Measurements from ENCODE around the gene SLC23A3. TPM values are rescaled to one million over a fixed set of nuclear protein-coding genes. Genes with fewer than 3 reads are reported as not detected.
"Not testable (repeated sequence)": the region's sequence is repeated elsewhere in the genome, so short reads cannot be mapped to it uniquely, and the experiment has no call there.

SLC23A3 gene
- total RNA-seq, 1 donor from 2014 or later: 1.4 TPM

GRCh38 chr2:219205981-219206327 is 36.1 kb upstream of the SLC23A3 start:
- DNase-seq (ENCODE audit: low spot score): no peak
- H3K27ac ChIP-seq: no peak overlapping the region
- peaks cover 26% of the 10 kb centered on the region for H3F3A ChIP-seq (ENCODE audit: low read depth)
- Mint-ChIP-seq H3K27me3 (ENCODE audit: insufficient read depth, low read depth) (peaks cover 2% of the 10 kb centered on the region), H3K9me3 (peaks cover 6% of the 10 kb centered on the region), H3K36me3 (peaks cover 2% of the 10 kb centered on the region), H3K27ac (peak overlapping the region; percentile 94), H3K4me1 (peaks cover 20% of the 10 kb centered on the region), H3K4me3 (peak overlapping the region; percentile 95)
- no peaks in the 10 kb centered on the region for H3K79me2 ChIP-seq (ENCODE audit: low read depth)
- peak overlapping the region; percentile 88 for H2AFZ ChIP-seq (replicated peaks)
- no peaks in the 10 kb centered on the region for H3K9me3 ChIP-seq (ENCODE audit: low read depth)
- peak overlapping the region; percentile 66 for H3K4me3 ChIP-seq
- H3K4me1 ChIP-seq: peaks cover 7% of the 10 kb centered on the region
- H3K9ac ChIP-seq: no peak overlapping the region
- peak overlapping the region; percentile 76 for H3K4me2 ChIP-seq
- TF ChIP-seq EZH2 (IDR thresholded peaks at IDR 0.05): no peak
- TF ChIP-seq CTCF (IDR thresholded peaks at IDR 0.05): no peak
- no peaks in the 10 kb centered on the region for H3K27me3 ChIP-seq
- H3K36me3 ChIP-seq: no peaks in the 10 kb centered on the region
- no peaks in the 10 kb centered on the region for H4K20me1 ChIP-seq (ENCODE audit: low read depth)

- Histone ChIP-seq H3K9me3 (ENCODE audit: low read depth) (no peaks in the 10 kb centered on the region), H4K20me1 (ENCODE audit: low read depth) (no peaks in the 10 kb centered on the region), H3K9ac (no peak overlapping the region), H3K4me3 (no peak overlapping the region), H3F3A (ENCODE audit: low read depth) (peaks cover 26% of the 10 kb centered on the region), H3K4me2 (no peak overlapping the region), H3K36me3 (no peaks in the 10 kb centered on the region), H3K4me1 (peaks cover 7% of the 10 kb centered on the region), H3K79me2 (ENCODE audit: low read depth) (no peaks in the 10 kb centered on the region), H2AFZ (replicated peaks) (no peak overlapping the region), H3K27ac (no peak overlapping the region), H3K27me3 (no peaks in the 10 kb centered on the region)
- no peak overlapping the region for H3K27ac Mint-ChIP-seq
- TF ChIP-seq EZH2 (IDR thresholded peaks at IDR 0.05): no peak
- peaks cover 27% of the 10 kb centered on the region for H3K4me1 Mint-ChIP-seq
- H3K9me3 Mint-ChIP-seq: peaks cover 12% of the 10 kb centered on the region
- H3K4me3 Mint-ChIP-seq: peak overlapping the region; percentile 95
- no peak for DNase-seq (ENCODE audit: low spot score)
- H3K27me3 Mint-ChIP-seq (ENCODE audit: insufficient read depth, low read depth): peaks cover 2% of the 10 kb centered on the region
- H3K36me3 Mint-ChIP-seq: peaks cover 2% of the 10 kb centered on the region
Observed at GRCh38 chr2:219205165-219205538, 35.3 kb upstream of the SLC23A3 start.

- H3K79me2 ChIP-seq (ENCODE audit: low read depth): no peaks in the 10 kb centered on the region
- Mint-ChIP-seq H3K27ac (no peak overlapping the region), H3K9me3 (peaks cover 12% of the 10 kb centered on the region), H3K4me1 (peaks cover 28% of the 10 kb centered on the region), H3K4me3 (peak overlapping the region; percentile 95), H3K27me3 (ENCODE audit: insufficient read depth, low read depth) (peaks cover 2% of the 10 kb centered on the region), H3K36me3 (peaks cover 2% of the 10 kb centered on the region)
- peaks cover 26% of the 10 kb centered on the region for H3F3A ChIP-seq (ENCODE audit: low read depth)
- H3K9ac ChIP-seq: no peak overlapping the region
- no peak overlapping the region for H3K4me3 ChIP-seq
- H3K4me2 ChIP-seq: no peak overlapping the region
- no peaks in the 10 kb centered on the region for H3K9me3 ChIP-seq (ENCODE audit: low read depth)
- H2AFZ ChIP-seq (replicated peaks): no peak overlapping the region
- no peak for DNase-seq (ENCODE audit: low spot score)
- no peaks in the 10 kb centered on the region for H4K20me1 ChIP-seq (ENCODE audit: low read depth)
- H3K27ac ChIP-seq: no peak overlapping the region
- H3K36me3 ChIP-seq: no peaks in the 10 kb centered on the region
- TF ChIP-seq CTCF (IDR thresholded peaks at IDR 0.05) (no peak), EZH2 (IDR thresholded peaks at IDR 0.05) (no peak), EZH2phosphoT487 (IDR thresholded peaks at IDR 0.05) (no peak)
- peaks cover 7% of the 10 kb centered on the region for H3K4me1 ChIP-seq
- H3K27me3 ChIP-seq: no peaks in the 10 kb centered on the region
Observed at GRCh38 chr2:219204425-219205164, 34.8 kb upstream of the SLC23A3 start.

GRCh38 chr2:219201331-219201730 is 31.5 kb upstream of the SLC23A3 start:
- not testable (repeated sequence) for H3K36me3 ChIP-seq; H4K20me1 ChIP-seq (ENCODE audit: low read depth); H3K27me3 Mint-ChIP-seq (ENCODE audit: insufficient read depth, low read depth); H3K9me3 ChIP-seq (ENCODE audit: low read depth); H2AFZ ChIP-seq (replicated peaks); DNase-seq (ENCODE audit: low spot score); H3F3A ChIP-seq (ENCODE audit: low read depth); H3K4me3 Mint-ChIP-seq; H3K27me3 ChIP-seq; H3K36me3 Mint-ChIP-seq; H3K4me3 ChIP-seq; H3K4me1 ChIP-seq; H3K79me2 ChIP-seq (ENCODE audit: low read depth); H3K4me2 ChIP-seq; H3K9ac ChIP-seq; H3K27ac ChIP-seq
- H3K4me1 Mint-ChIP-seq: peaks cover 18% of the 10 kb centered on the region
- peak overlapping the region; percentile 95 for H3K27ac Mint-ChIP-seq
- peaks cover 12% of the 10 kb centered on the region for H3K9me3 Mint-ChIP-seq

- peaks cover 14% of the 10 kb centered on the region for H3K4me1 Mint-ChIP-seq
- H3K9me3 ChIP-seq (ENCODE audit: low read depth); H3K36me3 ChIP-seq; H3K27me3 ChIP-seq; H3K4me1 ChIP-seq; H3K27ac ChIP-seq; H3K27me3 Mint-ChIP-seq (ENCODE audit: insufficient read depth, low read depth); H3F3A ChIP-seq (ENCODE audit: low read depth); H3K4me3 ChIP-seq; H3K36me3 Mint-ChIP-seq; DNase-seq (ENCODE audit: low spot score); H2AFZ ChIP-seq (replicated peaks); H3K79me2 ChIP-seq (ENCODE audit: low read depth); H3K9ac ChIP-seq; H3K4me2 ChIP-seq; H4K20me1 ChIP-seq (ENCODE audit: low read depth): not testable (repeated sequence)
- H3K27ac Mint-ChIP-seq: peak overlapping the region; percentile 95
- peak overlapping the region; percentile 11 for H3K4me3 Mint-ChIP-seq
- H3K9me3 Mint-ChIP-seq: peaks cover 12% of the 10 kb centered on the region
Observed at GRCh38 chr2:219200502-219201326, 30.9 kb upstream of the SLC23A3 start.
